Measurements from ENCODE around the gene BRIP1. TPM values are rescaled to one million over a fixed set of nuclear protein-coding genes. Genes with fewer than 3 reads are reported as not detected.

Gene BRIP1
- total RNA-seq, 2 donors from 2014 or later = 1.3 to 3.9 TPM

- no peak overlapping the region for H3K4me3 ChIP-seq
- H3K27ac ChIP-seq = no peak overlapping the region
- H3K36me3 ChIP-seq = no peaks in the 10 kb centered on the region
- H3K4me1 ChIP-seq (replicated peaks) = no peaks in the 10 kb centered on the region
- DNase-seq (ENCODE audit: low spot score) = no peak
- intact Hi-C loops (cut with DNase I) = no loop called here
- no peaks in the 10 kb centered on the region for H3K27me3 ChIP-seq (replicated peaks; ENCODE audit: insufficient read depth)
- WGBS = 94% methylated on average over 1 of the region's 1 CpG
- no peak for TF ChIP-seq CTCF (IDR thresholded peaks at IDR 0.05)
- TF ChIP-seq POLR2A (IDR thresholded peaks at IDR 0.05) = no peak
- TF ChIP-seq POLR2AphosphoS5 (IDR thresholded peaks at IDR 0.05) = no peak
- no peaks in the 10 kb centered on the region for H3K9me3 ChIP-seq
Measured at GRCh38 chr17:61794792-61795191, 68.5 kb downstream of the BRIP1 start.

GRCh38 chr17:61794242-61794641 lies 69.1 kb downstream of the BRIP1 start:
- no peaks in the 10 kb centered on the region for H3K36me3 ChIP-seq
- TF ChIP-seq POLR2A (IDR thresholded peaks at IDR 0.05) (no peak), CTCF (IDR thresholded peaks at IDR 0.05) (no peak), POLR2AphosphoS5 (IDR thresholded peaks at IDR 0.05) (no peak)
- no peak overlapping the region for H3K27ac ChIP-seq
- H3K9me3 ChIP-seq = no peaks in the 10 kb centered on the region
- intact Hi-C loops (cut with DNase I) = no loop called here
- H3K27me3 ChIP-seq (replicated peaks; ENCODE audit: insufficient read depth) = no peaks in the 10 kb centered on the region
- 98% methylated on average over 4 of the region's 4 CpGs for WGBS
- H3K4me1 ChIP-seq (replicated peaks) = no peaks in the 10 kb centered on the region
- H3K4me3 ChIP-seq = no peak overlapping the region
- DNase-seq (ENCODE audit: low spot score) = no peak

GRCh38 chr17:61793565-61793964 lies 69.8 kb downstream of the BRIP1 start:
- WGBS = 89% methylated on average over 3 of the region's 3 CpGs

GRCh38 chr17:61789872-61790271 lies 73.5 kb downstream of the BRIP1 start:
- Histone ChIP-seq H3K4me1 (replicated peaks) (no peaks in the 10 kb centered on the region), H3K9me3 (no peaks in the 10 kb centered on the region), H3K36me3 (no peaks in the 10 kb centered on the region), H3K27me3 (replicated peaks; ENCODE audit: insufficient read depth) (no peaks in the 10 kb centered on the region), H3K4me3 (no peak overlapping the region), H3K27ac (no peak overlapping the region)
- intact Hi-C loops (cut with DNase I) = no loop called here
- TF ChIP-seq CTCF (IDR thresholded peaks at IDR 0.05) = no peak
- TF ChIP-seq POLR2A (IDR thresholded peaks at IDR 0.05) = no peak
- DNase-seq (ENCODE audit: low spot score) = no peak

More at GRCh38 chr17:61793565-61793964, 69.8 kb downstream of the BRIP1 start:
- H3K27ac ChIP-seq = no peak overlapping the region
- H3K9me3 ChIP-seq = no peaks in the 10 kb centered on the region
- DNase-seq (ENCODE audit: low spot score) = no peak
- TF ChIP-seq POLR2AphosphoS5 (IDR thresholded peaks at IDR 0.05) (no peak), POLR2A (IDR thresholded peaks at IDR 0.05) (no peak), CTCF (IDR thresholded peaks at IDR 0.05) (no peak)
- no peak overlapping the region for H3K4me3 ChIP-seq
- H3K36me3 ChIP-seq = no peaks in the 10 kb centered on the region
- H3K27me3 ChIP-seq (replicated peaks; ENCODE audit: insufficient read depth) = no peaks in the 10 kb centered on the region
- intact Hi-C loops (cut with DNase I) = no loop called here
- no peaks in the 10 kb centered on the region for H3K4me1 ChIP-seq (replicated peaks)

- TF ChIP-seq POLR2AphosphoS5 (IDR thresholded peaks at IDR 0.05) (no peak), POLR2A (IDR thresholded peaks at IDR 0.05) (no peak), CTCF (IDR thresholded peaks at IDR 0.05) (no peak)
- no peaks in the 10 kb centered on the region for H3K4me1 ChIP-seq (replicated peaks)
- no peak for DNase-seq (ENCODE audit: low spot score)
- no peak overlapping the region for H3K4me3 ChIP-seq
- no peaks in the 10 kb centered on the region for H3K9me3 ChIP-seq
- intact Hi-C loops (cut with DNase I) = no loop called here
- 93% methylated on average over 5 of the region's 5 CpGs for WGBS
- no peaks in the 10 kb centered on the region for H3K27me3 ChIP-seq (replicated peaks; ENCODE audit: insufficient read depth)
- H3K27ac ChIP-seq = no peak overlapping the region
- H3K36me3 ChIP-seq = no peaks in the 10 kb centered on the region
Measured at GRCh38 chr17:61786088-61786487, 77.2 kb downstream of the BRIP1 start.

Data from prostate gland (tissue), 2 donors.